Mesothelial cell of epicardium (in vitro differentiated cells): ENCODE measurements around the gene TERB2. TPM values are rescaled to one million over a fixed set of nuclear protein-coding genes. Genes with fewer than 3 reads are reported as not detected.
"Not testable (repeated sequence)": the region's sequence is repeated elsewhere in the genome, so short reads cannot be mapped to it uniquely, and the experiment has no call there.

ENCODE experiments used
- DNase-seq, 2 experiments: peaks; one replicate each; pipeline ENCODE4 v3.0.0; 2021; ENCODE audit warnings: low spot score in 2 of 2; ENCODE audit not compliant: unreplicated experiment in 2 of 2
- H3K27ac Mint-ChIP-seq: 2 replicates; pipeline ENCODE4 v1.8.0; 2021; ENCODE audit warnings: mixed read lengths
- H3K27me3 Mint-ChIP-seq: 2 replicates; pipeline ENCODE4 v1.8.0; 2021; ENCODE audit warnings: low read depth, mixed read lengths
- H3K36me3 Mint-ChIP-seq: 2 replicates; pipeline ENCODE4 v1.8.0; 2021; ENCODE audit warnings: mixed read lengths
- H3K4me1 Mint-ChIP-seq: 2 replicates; pipeline ENCODE4 v1.8.0; 2021; ENCODE audit warnings: mixed read lengths
- H3K4me3 Mint-ChIP-seq: 2 replicates; pipeline ENCODE4 v1.8.0; 2021; ENCODE audit warnings: mild to moderate bottlenecking, moderate library complexity, mixed read lengths
- H3K9me3 Mint-ChIP-seq: 2 replicates; pipeline ENCODE4 v1.8.0; 2021; ENCODE audit warnings: mixed read lengths
- CTCF ChIP-seq: fragments of 200-600 bp; sonication (generic); IDR thresholded peaks from one replicate; pipeline ENCODE4 v1.5.0; 2021; ENCODE audit warnings: antibody characterized with exemption; ENCODE audit not compliant: unreplicated experiment
- total RNA-seq: library from RNA; stranded (reverse); gene quantifications from 3 replicates; pipeline ENCODE4 v1.2.1, GENCODE V29; 2021

The TERB2 gene
- total RNA-seq, 1 donor from 2014 or later, result not detected

- H3K27me3 Mint-ChIP-seq, result peaks cover 6% of the 10 kb centered on the region
- no peak overlapping the region for H3K27ac Mint-ChIP-seq
- no peak overlapping the region for H3K4me3 Mint-ChIP-seq
- TF ChIP-seq CTCF, result no peak
- H3K36me3 Mint-ChIP-seq, result no peaks in the 10 kb centered on the region
- H3K4me1 Mint-ChIP-seq, result no peaks in the 10 kb centered on the region
- H3K9me3 Mint-ChIP-seq, result no peaks in the 10 kb centered on the region
- DNase-seq, result no peak
Observed at GRCh38 chr15:44968475-44968874, 12.0 kb downstream of the TERB2 start.

DNA sequence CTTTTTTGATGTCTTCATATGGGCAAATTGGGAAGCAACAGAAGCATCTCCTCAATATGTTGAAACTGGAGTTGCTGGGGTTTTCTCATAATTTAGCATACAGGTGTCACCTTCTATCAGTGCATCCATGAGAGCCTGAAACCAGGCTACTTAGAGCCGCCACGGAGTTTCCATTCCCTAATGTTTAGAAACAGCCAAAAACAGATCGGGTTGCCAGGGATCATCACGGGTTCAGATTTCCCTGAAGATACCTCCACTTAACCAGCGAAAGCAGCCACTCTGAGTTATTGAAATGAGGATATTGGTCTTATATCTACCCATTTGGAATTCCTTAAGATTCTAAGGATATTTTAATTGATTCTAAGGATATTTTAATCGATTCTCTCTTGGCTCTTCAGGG, 14.5 kb downstream of the TERB2 start:
- Mint-ChIP-seq H3K27ac (no peak overlapping the region), H3K27me3 (peaks cover 7% of the 10 kb centered on the region), H3K36me3 (no peaks in the 10 kb centered on the region), H3K4me3 (no peak overlapping the region), H3K4me1 (no peaks in the 10 kb centered on the region), H3K9me3 (no peaks in the 10 kb centered on the region)
- no peak for DNase-seq
- TF ChIP-seq CTCF, result no peak

DNA sequence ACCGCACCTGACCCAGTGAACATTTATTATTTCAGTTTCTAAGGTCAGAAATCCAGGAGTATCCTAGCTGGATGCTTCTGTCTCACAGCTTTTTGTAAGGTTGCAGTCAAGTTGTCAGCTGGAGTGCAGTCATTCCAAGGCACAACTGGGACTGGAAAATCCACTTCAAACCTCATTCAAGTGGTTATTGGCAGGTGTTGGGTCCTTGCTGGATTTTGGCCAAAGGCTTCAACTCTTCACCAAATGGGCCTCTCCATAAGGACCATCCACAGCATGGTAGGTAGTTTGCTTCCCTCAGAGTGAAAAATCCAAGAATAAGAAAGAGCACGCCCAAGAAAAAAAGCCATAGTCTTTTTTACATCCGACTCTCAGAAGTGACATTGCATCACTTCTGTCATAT, 19.7 kb downstream of the TERB2 start:
- not testable (repeated sequence) for DNase-seq, H3K27me3 Mint-ChIP-seq, H3K4me3 Mint-ChIP-seq, H3K4me1 Mint-ChIP-seq, H3K36me3 Mint-ChIP-seq, H3K9me3 Mint-ChIP-seq, H3K27ac Mint-ChIP-seq

- not testable (repeated sequence) for H3K4me1 Mint-ChIP-seq, H3K36me3 Mint-ChIP-seq, H3K4me3 Mint-ChIP-seq, H3K27ac Mint-ChIP-seq, H3K9me3 Mint-ChIP-seq, DNase-seq, H3K27me3 Mint-ChIP-seq
Observed at GRCh38 chr15:44977781-44978180, 21.3 kb downstream of the TERB2 start.

DNA sequence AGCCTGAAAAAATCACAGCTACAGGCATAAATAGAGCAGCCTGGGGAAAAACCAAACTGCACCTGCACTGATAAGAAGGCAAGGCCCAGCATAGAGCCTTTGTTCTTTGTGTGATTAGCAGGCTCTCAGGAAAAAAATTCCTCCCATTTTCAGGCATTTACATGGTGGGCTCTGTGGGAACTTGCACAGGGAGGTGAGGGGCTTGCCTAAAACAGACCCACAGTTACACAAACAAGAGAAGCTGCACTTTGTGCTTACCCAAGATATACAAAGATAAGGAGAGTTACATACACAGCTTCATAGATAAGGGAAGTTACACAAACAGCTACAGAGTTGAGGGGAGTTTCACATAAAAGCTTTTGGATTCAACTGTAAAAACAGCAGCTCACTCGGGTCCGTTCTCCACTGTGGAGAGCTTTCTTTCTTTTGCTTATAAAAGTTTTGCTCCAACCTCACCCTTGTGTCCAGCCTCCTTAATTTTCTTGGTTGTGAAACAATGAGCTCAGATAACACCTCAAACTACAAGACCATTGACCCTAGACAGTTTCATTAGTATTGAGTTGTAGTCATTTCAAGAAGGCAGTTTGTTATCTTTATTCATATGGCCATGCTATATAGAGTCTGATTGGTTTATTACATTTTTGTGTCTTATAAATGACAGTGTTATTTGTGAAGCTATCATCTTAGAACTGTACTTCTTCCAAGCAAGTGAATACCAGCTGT, 23.3 kb downstream of the TERB2 start:
- not testable (repeated sequence) for H3K27me3 Mint-ChIP-seq, H3K9me3 Mint-ChIP-seq, H3K36me3 Mint-ChIP-seq, DNase-seq, H3K4me1 Mint-ChIP-seq, H3K4me3 Mint-ChIP-seq
- H3K27ac Mint-ChIP-seq, result peak overlapping the region; percentile 56

DNA sequence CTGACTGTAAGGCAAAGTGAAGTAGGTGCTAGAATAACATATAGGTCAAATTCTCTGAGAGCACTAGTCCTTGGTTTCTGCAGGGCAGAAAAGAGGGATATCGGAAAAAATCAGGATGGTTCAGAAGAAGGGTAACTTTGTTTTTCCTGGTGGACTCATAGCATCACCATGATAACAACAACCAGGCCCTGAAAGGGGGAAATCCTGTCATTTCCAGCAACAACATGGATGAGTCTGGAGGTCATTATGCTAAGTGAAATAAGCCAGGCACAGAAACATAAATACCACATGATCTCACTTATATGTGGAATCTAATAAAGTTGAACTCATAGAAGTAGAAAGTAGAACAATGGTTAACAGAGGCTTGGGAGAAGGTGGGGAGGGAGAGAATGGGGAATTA, 27.7 kb downstream of the TERB2 start:
- not testable (repeated sequence) for H3K4me1 Mint-ChIP-seq, H3K9me3 Mint-ChIP-seq, H3K27me3 Mint-ChIP-seq, H3K4me3 Mint-ChIP-seq, DNase-seq, H3K36me3 Mint-ChIP-seq
- peak overlapping the region; percentile 5 for H3K27ac Mint-ChIP-seq

DNA sequence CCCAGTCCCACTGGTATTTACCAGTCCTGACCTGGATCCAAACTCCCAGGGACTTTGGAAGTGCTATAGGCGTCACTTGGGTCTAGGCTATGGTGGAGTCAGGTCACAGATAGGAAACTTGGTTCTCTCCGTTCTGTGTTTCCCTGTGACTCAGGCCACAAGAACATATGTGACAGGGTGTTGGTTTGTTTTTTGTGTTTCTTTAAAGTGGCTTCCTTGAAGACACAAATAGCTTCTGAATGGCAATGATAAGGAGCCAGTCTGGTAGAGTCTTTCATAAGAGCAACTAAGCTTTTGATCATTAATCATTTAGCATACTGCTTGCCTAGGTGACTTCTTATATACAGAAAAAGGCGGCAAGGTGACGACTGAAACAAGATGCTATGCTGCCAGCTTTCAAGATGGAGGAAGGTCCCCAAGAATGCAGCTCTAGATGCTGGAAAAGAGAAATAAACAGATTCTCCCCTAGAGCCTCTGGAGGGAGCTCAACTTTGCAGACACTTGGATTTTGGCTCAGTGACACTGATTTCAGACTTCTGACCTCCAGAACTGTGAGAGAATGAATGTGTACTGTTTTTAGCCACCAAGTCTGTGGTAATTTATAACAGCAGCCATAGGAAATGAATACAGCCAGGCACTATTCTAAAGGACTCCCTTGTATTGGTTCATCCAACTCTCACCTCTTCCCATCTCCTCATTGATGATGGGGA, 30.0 kb downstream of the TERB2 start:
- not testable (repeated sequence) for H3K4me1 Mint-ChIP-seq, H3K4me3 Mint-ChIP-seq, H3K36me3 Mint-ChIP-seq, H3K27ac Mint-ChIP-seq, H3K9me3 Mint-ChIP-seq, DNase-seq
- H3K27me3 Mint-ChIP-seq, result peaks cover 20% of the 10 kb centered on the region

GRCh38 chr15:44987711-44988110, 31.2 kb downstream of the TERB2 start:
- not testable (repeated sequence) for H3K4me3 Mint-ChIP-seq, H3K27ac Mint-ChIP-seq, H3K4me1 Mint-ChIP-seq, H3K36me3 Mint-ChIP-seq, DNase-seq
- peaks cover 29% of the 10 kb centered on the region for H3K27me3 Mint-ChIP-seq
- H3K9me3 Mint-ChIP-seq, result peaks cover 11% of the 10 kb centered on the region

DNA sequence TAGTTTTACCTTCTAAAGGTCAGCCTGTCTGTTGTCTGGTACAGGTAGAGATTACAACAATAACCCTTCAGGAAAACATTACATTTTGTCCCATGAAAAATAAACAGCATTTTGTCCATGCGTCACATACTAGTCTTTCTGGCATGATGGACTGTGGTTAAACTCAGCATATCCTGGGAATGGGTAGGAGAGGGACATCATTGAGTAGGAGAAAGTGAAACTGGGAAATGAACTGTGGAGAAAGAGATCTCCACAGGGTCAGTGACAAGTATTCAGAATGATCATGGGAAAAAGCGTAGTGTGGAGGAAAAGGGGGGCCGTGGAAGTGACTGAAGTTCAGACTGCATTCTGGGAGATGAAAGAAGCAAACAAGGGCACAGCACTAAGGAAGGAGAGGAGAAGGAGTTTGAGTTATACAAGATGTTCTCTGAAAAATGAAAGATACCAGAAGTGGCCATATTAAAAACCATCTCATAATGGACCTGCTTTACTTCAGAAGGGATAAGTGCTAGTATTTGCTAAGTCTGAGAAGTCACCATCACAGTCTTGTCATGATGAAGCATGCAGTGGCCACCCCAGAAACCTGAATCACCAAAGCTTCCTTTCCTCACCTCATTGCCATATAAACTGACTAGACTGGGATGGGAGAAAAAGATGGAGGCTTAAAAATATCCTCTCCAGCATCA, 31.8 kb downstream of the TERB2 start:
- H3K4me3 Mint-ChIP-seq, H3K36me3 Mint-ChIP-seq, DNase-seq, H3K4me1 Mint-ChIP-seq, H3K27ac Mint-ChIP-seq: not testable (repeated sequence)
- peaks cover 35% of the 10 kb centered on the region for H3K27me3 Mint-ChIP-seq
- peaks cover 15% of the 10 kb centered on the region for H3K9me3 Mint-ChIP-seq

GRCh38 chr15:44988870-44989219, 32.4 kb downstream of the TERB2 start:
- not testable (repeated sequence) for H3K4me3 Mint-ChIP-seq, H3K36me3 Mint-ChIP-seq, DNase-seq, H3K4me1 Mint-ChIP-seq, H3K27ac Mint-ChIP-seq
- Mint-ChIP-seq H3K27me3 (peaks cover 40% of the 10 kb centered on the region), H3K9me3 (peaks cover 15% of the 10 kb centered on the region)

GRCh38 chr15:44997632-44998031, 41.1 kb downstream of the TERB2 start:
- H3K4me1 Mint-ChIP-seq, H3K27ac Mint-ChIP-seq, H3K9me3 Mint-ChIP-seq, DNase-seq, H3K36me3 Mint-ChIP-seq, H3K4me3 Mint-ChIP-seq: not testable (repeated sequence)
- peaks cover 50% of the 10 kb centered on the region for H3K27me3 Mint-ChIP-seq
